ENCODE data around the gene AUTS2.

Gene AUTS2

DNA sequence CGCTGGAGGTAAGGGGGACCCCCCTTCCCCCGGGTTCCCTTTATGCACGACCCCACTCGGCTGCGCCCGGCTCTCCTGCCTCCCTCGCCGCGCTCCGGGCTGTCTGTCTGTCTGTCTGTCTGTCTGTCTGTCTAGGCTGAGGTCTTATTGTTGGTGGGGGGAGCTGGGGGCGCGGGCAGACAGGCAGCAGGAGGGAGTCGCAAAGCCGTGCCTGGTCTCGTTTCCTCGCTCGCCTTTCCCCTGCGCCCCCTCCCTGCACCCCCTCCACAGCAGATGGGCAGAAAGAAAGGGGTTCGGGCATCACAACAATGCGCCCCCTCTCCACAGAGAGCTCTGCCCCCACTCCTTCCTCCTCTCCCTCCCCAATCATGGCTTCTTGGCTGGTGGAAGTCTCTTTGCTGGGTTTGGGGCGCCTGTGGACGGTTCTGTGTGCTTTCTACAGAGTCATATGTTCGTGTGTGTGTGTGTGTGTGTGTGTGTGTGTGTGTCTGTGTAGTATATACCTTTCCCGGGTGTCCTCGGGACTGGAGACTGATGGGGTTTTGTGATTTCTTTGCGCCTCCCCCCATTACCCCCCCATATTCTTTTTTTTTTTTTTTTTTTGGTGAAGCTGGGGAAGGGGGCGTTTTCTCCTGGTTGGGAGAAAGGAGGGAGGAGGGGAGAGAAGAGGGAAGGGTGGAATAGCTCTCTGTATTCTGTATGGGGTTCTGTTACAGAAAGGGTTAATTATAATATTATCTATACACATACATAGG, 1.9 kb downstream of the AUTS2 start:
- peak; percentile 32 for DNase-seq

- no peak for DNase-seq
These were observed 2.6 kb downstream of the AUTS2 start for GRCh38 chr7:69600710-69601519.

DNA sequence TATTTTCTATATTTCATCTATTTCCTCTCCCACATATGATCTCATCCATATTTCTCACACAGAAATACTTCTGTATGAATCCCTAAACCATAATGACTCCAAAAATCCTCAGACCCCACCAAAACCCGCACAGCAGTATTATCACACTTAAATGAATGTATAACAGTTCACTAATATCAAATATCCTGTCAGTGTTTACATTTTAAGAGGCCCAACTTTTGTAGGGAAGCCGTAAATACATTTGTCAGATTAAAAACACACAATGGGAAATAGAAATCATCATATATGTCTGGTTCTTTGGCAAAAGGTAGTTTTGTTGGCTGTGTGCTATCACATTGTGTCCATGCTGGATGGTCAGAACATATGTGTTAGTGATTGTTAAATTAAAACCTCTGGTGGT, 4.2 kb downstream of the AUTS2 start:
- no peak for DNase-seq

DNA sequence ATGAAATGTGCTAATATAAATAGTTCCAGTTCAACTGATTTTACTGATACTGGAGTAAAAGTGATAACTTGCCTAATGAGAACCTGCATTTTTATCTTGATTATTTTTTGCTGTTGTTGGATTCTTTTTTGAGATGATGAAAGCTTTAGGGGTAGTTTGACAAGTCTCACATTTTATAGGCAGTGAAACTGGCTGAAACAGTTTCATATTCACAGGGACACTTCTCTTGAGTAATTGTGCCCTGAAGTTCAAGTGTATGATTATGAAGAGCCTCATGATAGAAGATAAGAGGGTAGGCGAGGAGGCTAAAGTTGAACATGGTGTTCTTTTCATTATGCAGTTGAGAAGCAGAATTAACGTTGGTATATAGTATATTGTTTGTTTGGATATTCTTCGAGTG, 5.1 kb downstream of the AUTS2 start:
- no peak for DNase-seq

DNA sequence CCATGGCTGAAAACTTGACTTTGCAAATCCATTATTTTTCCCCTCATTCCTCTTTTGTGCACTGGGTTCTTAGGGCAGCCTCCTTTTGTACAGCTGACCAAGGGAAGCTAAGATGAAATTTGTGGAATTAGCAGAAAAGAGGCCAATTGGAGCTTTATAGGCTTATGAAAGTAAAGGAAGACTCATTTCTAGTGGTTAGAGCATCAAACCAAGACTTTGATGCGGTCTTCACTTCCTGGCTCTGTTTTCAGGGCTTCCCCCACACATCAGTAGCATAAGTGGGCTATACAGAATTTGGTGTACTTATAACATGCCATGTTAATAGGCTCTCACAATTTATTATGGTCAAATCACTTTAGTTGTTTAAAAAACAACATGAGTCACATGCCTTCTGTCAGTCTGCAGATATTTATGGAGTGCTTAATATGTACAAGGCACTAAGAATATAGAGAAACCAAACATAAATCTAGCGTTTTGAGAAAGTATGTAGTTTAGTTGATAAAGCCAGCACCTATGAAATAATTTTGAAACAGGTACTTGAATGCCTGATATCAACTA, 5.7 kb downstream of the AUTS2 start:
- no peak for DNase-seq

- DNase-seq: no peak
These were observed 6.8 kb downstream of the AUTS2 start for GRCh38 chr7:69605070-69605469.

DNA sequence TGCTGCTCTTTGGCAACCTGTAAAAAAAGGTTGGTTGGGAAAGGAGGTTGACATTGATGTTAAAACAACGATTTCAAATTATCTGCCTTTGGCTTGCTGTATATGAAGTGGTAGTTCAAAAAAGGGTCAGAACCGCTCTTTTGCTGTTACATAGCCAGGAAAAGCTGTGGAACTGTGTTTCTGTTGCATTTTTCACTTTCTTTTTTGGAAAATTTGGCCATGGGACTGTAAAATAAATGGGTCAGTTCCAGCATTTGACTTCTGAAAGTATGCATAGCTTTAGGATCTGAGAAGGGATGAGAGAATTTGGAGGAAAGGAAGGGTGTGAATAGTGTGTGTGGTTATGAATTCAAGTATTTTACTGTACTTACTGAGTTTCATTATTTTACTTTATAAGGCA, 7.3 kb downstream of the AUTS2 start:
- DNase-seq: no peak

DNA sequence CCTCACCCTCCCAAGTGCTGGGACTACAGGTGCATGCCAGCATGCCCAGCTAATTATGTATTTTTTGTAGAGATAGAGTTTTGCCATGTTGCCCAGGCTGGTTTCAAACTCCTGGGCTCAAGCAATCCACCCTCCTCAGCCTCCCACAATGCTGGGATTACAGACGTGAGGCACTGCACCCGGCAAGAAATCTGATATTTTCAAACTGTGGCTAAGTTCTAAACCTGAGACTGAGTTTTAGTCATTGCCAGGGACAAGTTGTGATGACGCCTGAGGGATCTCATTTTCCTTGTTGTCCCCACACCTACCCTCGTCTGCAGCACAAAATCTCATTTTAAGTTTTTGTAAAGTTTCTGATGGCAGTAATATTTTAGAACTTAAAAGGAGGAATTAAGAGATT, 9.8 kb downstream of the AUTS2 start:
- DNase-seq: no peak

GRCh38 chr7:69608878-69609277, 10.6 kb downstream of the AUTS2 start:
- DNase-seq: no peak

GRCh38 chr7:69609541-69610373, 11.5 kb downstream of the AUTS2 start:
- DNase-seq: peak; percentile 72

- no peak for DNase-seq
These were observed 12.3 kb downstream of the AUTS2 start for GRCh38 chr7:69610374-69611084.

DNA sequence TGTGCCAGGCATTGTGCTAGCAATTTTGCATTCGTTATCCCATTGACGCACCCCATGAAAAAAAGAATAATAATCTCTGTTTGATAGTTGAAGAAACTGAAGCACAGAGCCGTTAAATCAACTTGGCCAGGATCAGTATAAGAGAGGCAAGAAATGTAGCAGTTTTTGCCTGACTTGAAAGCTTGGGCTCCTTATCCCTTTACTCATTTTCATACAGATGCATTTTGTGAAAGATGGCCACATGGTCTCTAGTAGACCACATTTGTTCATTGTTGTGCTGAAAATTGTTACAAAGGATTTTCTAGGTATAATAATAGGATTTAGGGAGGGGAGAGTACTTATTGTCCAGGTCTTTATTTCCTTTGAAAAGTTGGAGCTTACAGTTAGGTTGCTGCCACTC, 14.7 kb downstream of the AUTS2 start:
- DNase-seq: no peak

GRCh38 chr7:69613846-69614245, 15.6 kb downstream of the AUTS2 start:
- no peak for DNase-seq

GRCh38 chr7:69615685-69616084, 17.4 kb downstream of the AUTS2 start:
- DNase-seq: no peak

DNA sequence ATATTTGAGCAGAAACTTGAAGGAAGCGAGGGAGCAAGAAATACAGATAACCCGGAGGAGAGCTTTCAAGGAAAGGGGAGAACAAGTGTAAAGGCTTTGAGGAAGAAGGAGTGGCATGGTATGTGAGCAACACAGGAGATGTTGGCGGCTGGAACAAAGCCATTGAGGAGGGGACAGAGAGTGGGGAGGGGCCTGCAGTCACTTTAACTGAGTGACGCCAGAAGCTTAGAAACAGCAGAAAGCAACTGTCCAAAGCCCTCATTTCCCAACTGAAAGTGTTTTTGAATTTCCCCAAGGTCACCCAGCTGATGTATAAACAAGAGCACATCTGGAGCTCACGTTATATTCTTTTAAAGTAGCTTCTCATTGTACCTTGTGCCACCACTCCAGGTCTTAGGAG, 19.1 kb downstream of the AUTS2 start:
- no peak for DNase-seq

GRCh38 chr7:69619054-69619453, 20.8 kb downstream of the AUTS2 start:
- DNase-seq: no peak

GRCh38 chr7:69619635-69620034, 21.4 kb downstream of the AUTS2 start:
- no peak for DNase-seq

- DNase-seq: no peak
These were observed 21.8 kb downstream of the AUTS2 start for GRCh38 chr7:69620063-69620462.

GRCh38 chr7:69620650-69621049, 22.4 kb downstream of the AUTS2 start:
- no peak for DNase-seq

DNA sequence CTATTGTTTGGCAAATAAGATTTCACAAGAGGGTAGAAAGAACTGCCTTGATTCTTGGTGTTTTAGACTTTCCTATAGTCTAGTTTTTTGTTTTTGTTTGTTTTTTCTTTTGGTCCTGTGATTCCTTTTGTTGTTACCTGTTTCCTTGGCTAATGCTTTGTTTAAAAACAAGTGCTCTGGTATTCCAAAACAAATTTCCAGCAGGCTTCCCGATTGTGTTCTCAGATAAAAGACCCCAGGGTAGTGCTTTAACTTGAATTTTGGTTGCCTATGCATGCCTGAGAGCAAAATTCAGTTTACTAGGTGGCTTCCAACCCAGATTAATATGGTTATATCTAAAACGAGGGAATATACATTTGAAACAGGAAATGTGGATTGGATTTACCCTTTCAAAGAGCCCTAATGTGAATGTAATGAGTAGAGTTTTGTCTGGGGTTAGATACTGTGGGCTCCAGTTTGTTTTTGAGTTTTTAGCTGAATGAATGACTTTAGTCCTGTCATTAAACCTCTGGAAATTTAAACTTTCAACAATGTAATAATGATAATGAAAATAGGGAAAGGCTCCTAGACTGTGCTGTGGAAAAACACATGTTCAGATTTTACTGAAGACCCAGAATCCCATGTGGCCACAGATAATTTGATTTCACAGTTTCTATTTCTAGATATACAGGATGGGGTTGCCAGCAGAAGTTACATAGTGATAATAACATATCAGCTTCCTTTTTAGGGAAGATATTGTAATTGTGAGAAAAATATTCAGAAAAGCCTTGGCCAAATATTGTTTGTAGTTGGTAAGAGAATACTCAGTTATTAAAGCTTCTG, 23.9 kb downstream of the AUTS2 start:
- no peak for DNase-seq

DNA sequence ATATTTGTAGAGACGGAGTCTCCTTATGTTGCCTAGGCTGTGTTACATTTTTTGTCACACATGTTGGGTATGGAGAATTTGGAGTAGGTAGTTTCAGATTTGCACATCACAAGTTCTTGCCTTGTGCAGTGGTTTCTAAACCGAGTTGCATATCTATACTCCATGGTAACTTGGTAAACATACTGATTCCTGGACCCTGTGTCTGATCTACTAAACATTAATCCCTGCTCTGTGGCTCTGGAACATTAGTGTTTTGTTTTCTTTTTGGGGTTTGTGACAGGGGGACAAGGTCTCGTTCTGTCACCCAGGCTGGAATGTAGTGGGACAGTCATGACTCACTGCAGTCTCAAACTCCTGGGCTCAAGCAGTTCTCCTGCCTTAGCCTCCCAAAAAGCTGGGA, 24.7 kb downstream of the AUTS2 start:
- no peak for DNase-seq
